BJ (cell line): Measurements from ENCODE around the gene KCNAB1. TPM values are rescaled to one million over a fixed set of nuclear protein-coding genes. Genes with fewer than 3 reads are reported as not detected.
"Not testable (repeated sequence)": the region's sequence is repeated elsewhere in the genome, so short reads cannot be mapped to it uniquely, and the experiment has no call there.

Experiments
- CTCF ChIA-PET: fragments of 350-600 bp; formaldehyde crosslinking; extraction: SDS; loops from one replicate; lab custom pipeline; 2021; ENCODE audit warnings: antibody characterized with exemption, inconsistent platforms; lab: Yijun Ruan, JAX
- POLR2A ChIA-PET: fragments of 300-600 bp; sonication (Branson Sonifier 250); formaldehyde crosslinking; extraction: SDS; loops from one replicate; lab custom pipeline; 2021; ENCODE audit warnings: antibody characterized with exemption; lab: Charles Lee
- DNase-seq: peaks from one replicate; pipeline ENCODE4 v3.0.0-alpha.2; 2011; ENCODE audit warnings: low read depth
- H3K27me3 ChIP-seq: 2 replicates; pipeline ENCODE4 v1.6.0; 2011; ENCODE audit warnings: low read length; ENCODE audit not compliant: control insufficient read depth, insufficient read depth
- H3K36me3 ChIP-seq: 2 replicates; pipeline ENCODE4 v1.5.1; 2011; ENCODE audit warnings: low read length; ENCODE audit not compliant: control insufficient read depth, insufficient read depth
- H3K4me3 ChIP-seq: 2 replicates; pipeline ENCODE4 v1.5.1; 2011; ENCODE audit warnings: low read depth, mild to moderate bottlenecking, control low read depth, low read length
- polyA minus RNA-seq: library from RNA; depleted of rRNA, polyadenylated mRNA; stranded (reverse); fragments of >200 nt; gene quantifications from 2 replicates; pipeline ENCODE4 v1.2.3, GENCODE V29; 2011; rRNA and poly(A)+ RNA removed
- polyA plus RNA-seq: library from polyadenylated mRNA; depleted of rRNA; stranded (reverse); fragments of >200 nt; gene quantifications from 2 replicates; pipeline ENCODE4 v1.2.3, GENCODE V29; 2011; rRNA removed
- TF ChIP-seq, protein P1 (sequence below): IDR thresholded peaks from 2 replicates; pipeline ENCODE4 v1.5.1; 2011; ENCODE audit warnings: low read depth, mild to moderate bottlenecking, control low read depth, inconsistent platforms, low read length, moderate library complexity; ENCODE audit not compliant: insufficient read depth

Gene KCNAB1
- polyA plus RNA-seq = not detected in 2 replicates
- polyA minus RNA-seq = not detected in 2 replicates

DNA sequence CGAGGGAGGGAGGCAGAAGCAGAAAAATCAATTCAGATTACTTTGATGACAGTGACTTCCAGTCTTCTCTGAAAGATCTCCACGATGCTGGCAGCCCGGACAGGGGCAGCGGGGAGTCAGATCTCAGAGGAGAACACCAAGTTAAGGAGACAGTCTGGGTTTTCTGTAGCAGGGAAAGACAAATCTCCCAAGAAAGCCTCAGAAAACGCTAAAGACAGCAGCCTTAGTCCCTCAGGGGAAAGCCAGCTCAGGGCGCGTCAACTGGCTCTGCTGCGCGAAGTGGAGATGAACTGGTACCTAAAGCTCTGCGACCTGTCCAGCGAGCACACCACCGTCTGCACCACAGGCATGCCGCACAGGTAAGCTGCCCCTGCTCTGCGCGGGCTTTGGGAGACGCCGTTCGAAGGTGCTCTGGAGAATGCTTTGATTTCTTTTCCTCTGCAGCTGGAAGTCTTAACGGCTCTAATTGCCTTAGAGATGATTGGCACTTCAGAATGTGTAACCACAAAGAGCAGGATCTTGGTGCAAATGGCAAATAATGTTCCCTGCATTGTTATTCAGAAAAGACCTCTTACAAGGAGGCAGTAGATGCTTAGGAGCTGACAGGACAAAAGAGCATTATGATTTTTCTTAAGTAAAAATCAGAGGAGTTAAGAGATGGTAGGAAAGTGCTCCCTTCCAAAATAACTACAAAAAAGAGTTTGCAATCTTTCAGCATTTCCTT is at the start of gene KCNAB1:
Gene KCNAB1, plus strand, starts transcription at position 51 of the 724 bp plus-strand sequence.
- TF ChIP-seq, protein P1, sequence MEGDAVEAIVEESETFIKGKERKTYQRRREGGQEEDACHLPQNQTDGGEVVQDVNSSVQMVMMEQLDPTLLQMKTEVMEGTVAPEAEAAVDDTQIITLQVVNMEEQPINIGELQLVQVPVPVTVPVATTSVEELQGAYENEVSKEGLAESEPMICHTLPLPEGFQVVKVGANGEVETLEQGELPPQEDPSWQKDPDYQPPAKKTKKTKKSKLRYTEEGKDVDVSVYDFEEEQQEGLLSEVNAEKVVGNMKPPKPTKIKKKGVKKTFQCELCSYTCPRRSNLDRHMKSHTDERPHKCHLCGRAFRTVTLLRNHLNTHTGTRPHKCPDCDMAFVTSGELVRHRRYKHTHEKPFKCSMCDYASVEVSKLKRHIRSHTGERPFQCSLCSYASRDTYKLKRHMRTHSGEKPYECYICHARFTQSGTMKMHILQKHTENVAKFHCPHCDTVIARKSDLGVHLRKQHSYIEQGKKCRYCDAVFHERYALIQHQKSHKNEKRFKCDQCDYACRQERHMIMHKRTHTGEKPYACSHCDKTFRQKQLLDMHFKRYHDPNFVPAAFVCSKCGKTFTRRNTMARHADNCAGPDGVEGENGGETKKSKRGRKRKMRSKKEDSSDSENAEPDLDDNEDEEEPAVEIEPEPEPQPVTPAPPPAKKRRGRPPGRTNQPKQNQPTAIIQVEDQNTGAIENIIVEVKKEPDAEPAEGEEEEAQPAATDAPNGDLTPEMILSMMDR = no peak
- CTCF ChIA-PET = no interaction called here
- POLR2A ChIA-PET = no interaction called here
- Histone ChIP-seq H3K27me3 (no peaks in the 10 kb centered on the region), H3K36me3 (no peaks in the 10 kb centered on the region), H3K4me3 (no peak within 1 kb of the TSS)
- no peak for DNase-seq

DNA sequence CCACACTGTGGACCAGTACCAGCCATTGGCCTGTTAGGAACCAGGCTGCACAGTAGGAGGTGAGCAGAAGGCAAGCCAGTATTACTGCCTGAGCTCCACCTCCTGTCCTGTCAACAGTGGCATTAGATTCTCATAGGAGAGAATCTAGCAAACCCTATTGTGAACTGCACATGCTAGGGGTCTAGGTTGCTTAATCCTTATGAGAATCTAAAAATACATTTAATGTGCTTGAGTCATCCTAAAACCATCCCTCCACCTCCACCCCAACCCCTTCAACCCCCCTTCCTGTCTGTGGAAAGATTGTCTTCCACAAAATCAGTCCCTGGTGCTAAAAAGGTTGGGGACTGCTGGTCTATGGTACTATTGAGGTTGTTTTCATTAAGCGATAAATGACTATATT is 49.3 kb upstream of the KCNAB1 start:
- TF ChIP-seq, protein P1 = no peak
- Histone ChIP-seq H3K36me3 (no peaks in the 10 kb centered on the region), H3K27me3 (peaks cover 2% of the 10 kb centered on the region), H3K4me3 (no peak overlapping the region)
- CTCF ChIA-PET = no interaction called here
- DNase-seq = peak; percentile 11
- POLR2A ChIA-PET = no interaction called here

DNA sequence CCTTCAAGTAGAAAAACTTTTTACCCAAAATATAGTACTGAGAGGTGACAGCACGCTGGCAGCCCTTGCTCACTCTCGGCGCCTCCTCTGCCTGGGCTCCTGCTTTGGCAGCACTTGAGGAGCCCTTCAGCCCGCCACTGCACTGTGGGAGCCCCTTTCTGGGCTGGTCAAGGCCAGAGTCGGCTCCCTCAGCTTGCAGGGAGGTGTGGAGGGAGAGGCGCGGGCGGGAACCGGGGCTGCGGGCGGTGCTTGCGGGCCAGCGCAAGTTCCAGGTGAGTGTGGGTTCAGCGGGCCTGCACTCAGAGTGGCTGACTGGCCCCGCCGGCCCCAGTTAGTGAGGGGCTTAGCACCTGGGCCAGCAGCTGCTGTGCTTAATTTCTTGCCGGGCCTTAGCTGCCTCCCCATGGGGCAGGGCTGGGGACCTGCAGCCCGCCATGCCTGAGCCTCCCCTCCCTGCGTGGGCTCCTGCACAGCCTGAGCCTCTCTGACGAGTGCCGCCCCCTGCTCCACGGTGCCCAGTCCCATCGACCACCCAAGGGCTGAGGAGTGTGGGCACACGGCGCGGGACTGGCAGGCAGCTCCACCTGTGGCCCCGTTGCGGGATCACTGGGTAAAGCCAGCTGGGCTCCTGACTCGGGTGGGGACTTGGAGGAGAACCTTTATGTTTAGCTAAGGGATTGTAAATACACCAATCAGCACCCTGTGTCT is 47.3 kb upstream of the KCNAB1 start:
- H3K27me3 ChIP-seq, DNase-seq, H3K36me3 ChIP-seq, H3K4me3 ChIP-seq, POLR2A ChIA-PET, CTCF ChIA-PET: not testable (repeated sequence)

DNA sequence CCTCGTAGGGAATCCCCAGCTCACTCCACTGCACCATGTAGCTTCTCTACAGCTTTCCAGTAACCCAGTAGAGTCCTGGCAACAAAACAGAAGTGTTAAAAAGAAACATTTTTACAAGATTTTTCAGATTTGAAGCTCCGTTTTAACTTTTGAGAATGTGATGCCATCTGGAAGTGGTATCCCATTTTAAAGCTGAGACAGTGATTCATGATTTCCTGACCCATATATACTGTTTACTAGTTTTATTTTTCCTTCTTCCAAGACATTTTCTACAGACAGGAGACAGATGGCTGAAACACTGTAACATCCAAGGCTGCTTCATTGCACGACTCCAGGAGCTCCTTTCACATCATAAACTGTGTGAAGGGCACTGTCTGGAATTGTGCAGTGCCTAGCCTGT is 30.3 kb upstream of the KCNAB1 start:
- no peak for DNase-seq
- TF ChIP-seq, protein P1 = no peak
- POLR2A ChIA-PET = no interaction called here
- H3K27me3 ChIP-seq = no peaks in the 10 kb centered on the region
- no peak overlapping the region for H3K4me3 ChIP-seq
- CTCF ChIA-PET = interaction anchor here (0.6 to 1.0 kb wide), 2 partner anchors 10 to 157 kb away, joined by 4 read pairs; no protein-coding TSS in a partner anchor
- H3K36me3 ChIP-seq = no peaks in the 10 kb centered on the region

DNA sequence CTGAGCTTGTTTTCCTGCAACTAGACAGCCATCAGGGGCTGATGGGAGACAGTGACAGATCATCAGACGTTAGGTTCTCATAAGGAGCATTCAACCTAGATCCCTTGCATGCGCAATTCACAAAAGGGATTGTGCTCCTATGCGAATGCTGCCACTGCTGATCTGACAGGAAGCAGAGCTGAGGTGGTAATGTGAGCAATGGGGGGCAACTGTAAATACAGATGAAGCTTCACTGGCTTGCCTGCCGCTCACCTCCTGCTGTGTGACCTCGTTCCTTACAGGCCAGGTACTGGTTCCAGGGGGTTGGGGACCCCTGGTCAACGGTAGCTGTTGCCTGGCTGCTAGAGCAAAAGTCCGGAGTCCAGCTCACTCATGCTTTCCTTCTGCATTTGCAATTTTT is 26.4 kb upstream of the KCNAB1 start:
- no peaks in the 10 kb centered on the region for H3K36me3 ChIP-seq
- H3K4me3 ChIP-seq = no peak overlapping the region
- no peak for DNase-seq
- CTCF ChIA-PET = no interaction called here
- POLR2A ChIA-PET = no interaction called here
- no peaks in the 10 kb centered on the region for H3K27me3 ChIP-seq
- TF ChIP-seq, protein P1 = no peak
